ENCODE measurements around the gene RMC1. TPM values are rescaled to one million over a fixed set of nuclear protein-coding genes. Genes with fewer than 3 reads are reported as not detected.

The RMC1 gene
- total RNA-seq, 1 donor from 2014 or later = 28.5 TPM

DNA sequence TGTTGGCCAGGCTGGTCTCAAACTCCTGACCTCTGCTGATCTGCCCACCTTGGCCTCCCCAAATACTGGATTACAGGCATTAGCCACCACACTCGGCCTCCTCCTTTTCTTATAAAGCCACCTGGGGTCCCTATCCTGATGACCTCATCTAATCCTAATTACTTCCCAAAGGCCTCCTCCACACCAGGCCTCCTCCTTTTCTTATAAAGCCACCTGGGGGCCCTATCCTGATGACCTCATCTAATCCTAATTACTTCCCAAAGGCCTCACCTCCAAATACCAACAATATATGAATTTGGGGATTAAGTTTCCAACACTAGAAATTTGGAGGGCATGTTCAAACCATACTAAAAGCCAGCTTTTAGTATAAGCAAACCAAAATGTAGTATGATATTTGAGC lies 9.7 kb upstream of the RMC1 start:
- DNase-seq (ENCODE audit: low spot score, unreplicated experiment) = no peak
- H3K9me3 Mint-ChIP-seq (ENCODE audit: low read depth) = peaks cover 14% of the 10 kb centered on the region
- TF ChIP-seq, protein P1, sequence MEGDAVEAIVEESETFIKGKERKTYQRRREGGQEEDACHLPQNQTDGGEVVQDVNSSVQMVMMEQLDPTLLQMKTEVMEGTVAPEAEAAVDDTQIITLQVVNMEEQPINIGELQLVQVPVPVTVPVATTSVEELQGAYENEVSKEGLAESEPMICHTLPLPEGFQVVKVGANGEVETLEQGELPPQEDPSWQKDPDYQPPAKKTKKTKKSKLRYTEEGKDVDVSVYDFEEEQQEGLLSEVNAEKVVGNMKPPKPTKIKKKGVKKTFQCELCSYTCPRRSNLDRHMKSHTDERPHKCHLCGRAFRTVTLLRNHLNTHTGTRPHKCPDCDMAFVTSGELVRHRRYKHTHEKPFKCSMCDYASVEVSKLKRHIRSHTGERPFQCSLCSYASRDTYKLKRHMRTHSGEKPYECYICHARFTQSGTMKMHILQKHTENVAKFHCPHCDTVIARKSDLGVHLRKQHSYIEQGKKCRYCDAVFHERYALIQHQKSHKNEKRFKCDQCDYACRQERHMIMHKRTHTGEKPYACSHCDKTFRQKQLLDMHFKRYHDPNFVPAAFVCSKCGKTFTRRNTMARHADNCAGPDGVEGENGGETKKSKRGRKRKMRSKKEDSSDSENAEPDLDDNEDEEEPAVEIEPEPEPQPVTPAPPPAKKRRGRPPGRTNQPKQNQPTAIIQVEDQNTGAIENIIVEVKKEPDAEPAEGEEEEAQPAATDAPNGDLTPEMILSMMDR (IDR thresholded peaks at IDR 0.05; ENCODE audit: unreplicated experiment) = no peak
- H3K36me3 Mint-ChIP-seq (ENCODE audit: insufficient read depth) = peaks cover 3% of the 10 kb centered on the region
- peaks cover 2% of the 10 kb centered on the region for H3K4me1 Mint-ChIP-seq (ENCODE audit: low read depth)
- H3K27me3 Mint-ChIP-seq = no peaks in the 10 kb centered on the region
- no peak overlapping the region for H3K4me3 Mint-ChIP-seq (ENCODE audit: low read depth)
- H3K27ac Mint-ChIP-seq = peak overlapping the region; percentile 56

DNA sequence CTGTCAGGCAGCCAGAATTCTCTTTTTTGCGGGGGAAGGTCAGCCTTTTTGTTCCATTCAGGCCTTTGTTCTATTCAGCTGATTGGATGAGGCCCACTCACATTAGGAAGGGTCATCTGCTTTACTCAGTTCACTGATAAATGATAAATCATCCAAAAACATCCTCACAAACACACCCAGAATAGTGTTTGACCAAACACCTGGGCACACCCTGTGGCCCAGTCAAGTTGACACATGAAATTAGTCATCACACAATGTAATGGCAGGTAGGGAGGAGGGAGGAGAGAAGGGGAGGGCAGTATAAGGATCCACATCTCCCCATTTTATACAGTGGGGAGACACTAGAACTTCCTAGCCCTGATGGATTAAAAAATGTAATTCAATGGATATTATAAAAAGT lies 8.3 kb upstream of the RMC1 start:
- H3K4me1 Mint-ChIP-seq (ENCODE audit: low read depth) = peaks cover 2% of the 10 kb centered on the region
- H3K9me3 Mint-ChIP-seq (ENCODE audit: low read depth) = peaks cover 14% of the 10 kb centered on the region
- no peak overlapping the region for H3K27ac Mint-ChIP-seq
- no peaks in the 10 kb centered on the region for H3K27me3 Mint-ChIP-seq
- peaks cover 3% of the 10 kb centered on the region for H3K36me3 Mint-ChIP-seq (ENCODE audit: insufficient read depth)
- TF ChIP-seq, protein P1 (IDR thresholded peaks at IDR 0.05; ENCODE audit: unreplicated experiment) = no peak
- no peak for DNase-seq (ENCODE audit: low spot score, unreplicated experiment)
- H3K4me3 Mint-ChIP-seq (ENCODE audit: low read depth) = no peak overlapping the region

DNA sequence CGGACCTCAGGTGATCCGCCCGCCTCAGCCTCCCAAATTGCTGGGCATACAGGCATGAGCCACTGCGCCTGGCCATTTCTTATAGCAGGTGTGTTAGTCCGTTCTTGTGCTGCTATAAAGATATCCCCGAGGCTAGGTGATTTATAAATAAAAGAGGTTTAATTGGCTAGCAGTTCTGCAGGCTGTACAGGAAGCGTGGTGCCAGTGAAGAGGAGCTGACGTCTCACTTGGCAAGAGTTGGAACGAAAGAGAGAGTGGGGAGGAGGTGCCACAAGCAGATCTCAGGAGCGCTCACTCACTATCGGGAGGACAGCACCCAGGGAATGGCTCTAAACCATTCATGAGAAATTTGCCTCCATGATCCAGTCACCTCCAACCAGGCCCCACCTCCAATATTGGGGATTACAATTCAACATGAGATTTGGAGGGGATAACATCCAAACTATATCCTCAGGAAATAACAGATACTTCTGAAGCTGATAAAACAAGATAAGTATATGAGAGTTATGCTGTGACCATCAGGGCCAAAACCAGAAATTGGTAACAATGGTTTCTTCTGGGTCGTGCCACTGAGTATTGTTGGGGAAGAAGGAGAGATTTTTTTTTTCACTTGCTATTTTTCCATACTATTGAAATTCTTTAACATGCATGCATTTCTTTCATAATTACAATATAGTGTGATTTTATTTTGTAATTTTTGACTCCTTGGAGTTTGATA lies 7.4 kb upstream of the RMC1 start:
- peaks cover 5% of the 10 kb centered on the region for H3K9me3 Mint-ChIP-seq (ENCODE audit: low read depth)
- no peak for DNase-seq (ENCODE audit: low spot score, unreplicated experiment)
- no peak overlapping the region for H3K27ac Mint-ChIP-seq
- no peak overlapping the region for H3K4me3 Mint-ChIP-seq (ENCODE audit: low read depth)
- TF ChIP-seq, protein P1 (IDR thresholded peaks at IDR 0.05; ENCODE audit: unreplicated experiment) = no peak
- peaks cover 2% of the 10 kb centered on the region for H3K27me3 Mint-ChIP-seq
- H3K36me3 Mint-ChIP-seq (ENCODE audit: insufficient read depth) = peaks cover 3% of the 10 kb centered on the region
- H3K4me1 Mint-ChIP-seq (ENCODE audit: low read depth) = peaks cover 2% of the 10 kb centered on the region

DNA sequence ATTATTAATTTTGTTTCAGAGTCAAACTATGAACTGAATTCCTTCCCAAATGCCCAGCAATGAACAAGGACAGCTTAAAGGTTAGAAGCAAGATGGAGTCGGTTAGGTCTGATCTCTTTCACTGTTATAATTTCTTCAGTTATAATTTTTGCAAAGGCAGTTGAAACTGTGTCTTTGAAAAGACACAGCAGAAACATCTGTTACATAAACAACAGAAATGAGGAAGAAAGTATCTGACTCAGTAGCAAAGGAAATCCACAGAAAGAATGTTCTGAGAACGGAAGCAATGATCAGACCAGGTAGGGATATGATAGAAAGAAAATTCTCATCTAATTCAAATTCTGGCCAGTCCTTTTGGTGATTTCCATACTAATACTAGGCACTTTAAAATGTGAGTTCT lies 5.2 kb upstream of the RMC1 start:
- H3K4me3 Mint-ChIP-seq (ENCODE audit: low read depth) = no peak overlapping the region
- TF ChIP-seq, protein P1 (IDR thresholded peaks at IDR 0.05; ENCODE audit: unreplicated experiment) = no peak
- peaks cover 4% of the 10 kb centered on the region for H3K27me3 Mint-ChIP-seq
- no peak for DNase-seq (ENCODE audit: low spot score, unreplicated experiment)
- no peaks in the 10 kb centered on the region for H3K36me3 Mint-ChIP-seq (ENCODE audit: insufficient read depth)
- H3K4me1 Mint-ChIP-seq (ENCODE audit: low read depth) = peaks cover 9% of the 10 kb centered on the region
- H3K27ac Mint-ChIP-seq = no peak overlapping the region
- no peaks in the 10 kb centered on the region for H3K9me3 Mint-ChIP-seq (ENCODE audit: low read depth)

DNA sequence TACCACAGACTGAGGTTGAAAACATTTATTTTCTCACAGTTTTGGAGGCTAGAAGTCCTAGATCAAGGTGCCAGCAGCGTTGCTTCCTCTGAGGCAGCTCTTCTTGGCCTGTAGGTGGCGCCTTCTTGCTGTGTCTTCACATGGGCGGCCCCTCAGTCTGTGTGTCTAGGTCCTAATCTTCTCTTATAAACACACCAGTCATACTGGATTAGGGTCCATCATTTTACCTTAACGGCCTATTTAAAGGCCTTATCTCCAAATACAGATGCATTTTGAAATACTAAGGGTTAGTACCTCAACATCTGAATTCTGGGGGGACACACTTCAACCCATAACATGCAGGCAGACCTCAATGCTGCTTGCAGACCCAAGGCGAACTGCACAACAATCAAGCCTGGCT lies 4.4 kb upstream of the RMC1 start:
- Mint-ChIP-seq H3K9me3 (ENCODE audit: low read depth) (no peaks in the 10 kb centered on the region), H3K4me1 (ENCODE audit: low read depth) (peaks cover 11% of the 10 kb centered on the region), H3K27ac (no peak overlapping the region), H3K27me3 (peaks cover 4% of the 10 kb centered on the region), H3K4me3 (ENCODE audit: low read depth) (no peak overlapping the region), H3K36me3 (ENCODE audit: insufficient read depth) (no peaks in the 10 kb centered on the region)
- no peak for DNase-seq (ENCODE audit: low spot score, unreplicated experiment)
- TF ChIP-seq, protein P1 (IDR thresholded peaks at IDR 0.05; ENCODE audit: unreplicated experiment) = peak; percentile 86
